Peyer's patch (tissue), 4 donors: ENCODE data around the gene HOXD9. TPM values are rescaled to one million over a fixed set of nuclear protein-coding genes. Genes with fewer than 3 reads are reported as not detected.

Experiments
- DNase-seq, 3 donors: peaks; one replicate each; pipeline ENCODE4 v3.0.0-alpha.2; 2017 to 2019
- H3K27ac ChIP-seq, 4 donors: fragments of 200-600 bp; sonication (generic); one replicate each; pipeline ENCODE4 v1.5.1; 2016 to 2019
- H3K27me3 ChIP-seq, 2 donors: fragments of 200-600 bp; sonication (generic); one replicate each; pipeline ENCODE4 v1.5.1; 2019
- H3K36me3 ChIP-seq, 3 donors: fragments of 200-600 bp; sonication (generic); one replicate each; pipeline ENCODE4 v1.5.1; 2016 to 2019
- H3K4me1 ChIP-seq, 4 donors: fragments of 200-600 bp; sonication (generic); one replicate each; pipeline ENCODE4 v1.5.1; 2016 to 2019
- H3K4me3 ChIP-seq, 4 donors: fragments of 200-600 bp; sonication (generic); 1 replicate in 3 of 4; 2 replicates in 1 of 4; pipeline ENCODE4 v1.5.1; 2016 to 2019; ENCODE audit warnings: mild to moderate bottlenecking in 1 of 4
- H3K9me3 ChIP-seq, 4 donors: fragments of 200-600 bp; sonication (generic); one replicate each; pipeline ENCODE4 v1.5.1; 2016 to 2019; ENCODE audit warnings: mild to moderate bottlenecking in 1 of 4
- CTCF ChIP-seq, 6 experiments: fragments of 450-650 bp in 4 of 6; fragments of 200-600 bp in 2 of 6; sonication (generic) in 1 of 6; IDR thresholded peaks; one replicate each; pipeline ENCODE4 v1.5.1; 2017 to 2019; ENCODE audit warnings: antibody characterized with exemption in 6 of 6, mild to moderate bottlenecking in 3 of 6, moderate library complexity in 1 of 6
- POLR2A ChIP-seq, 2 donors: fragments of 450-650 bp; IDR thresholded peaks; one replicate each; pipeline ENCODE4 v1.5.1; 2017; ENCODE audit warnings: antibody characterized with exemption in 2 of 2, mild to moderate bottlenecking in 2 of 2, moderate library complexity in 2 of 2
- total RNA-seq, 4 donors: library from RNA; depleted of rRNA; stranded (reverse); fragments of >200 nt; gene quantifications; one replicate each; pipeline ENCODE4 v1.1.0, GENCODE V29; 2016

The HOXD9 gene
- total RNA-seq, 4 donors from 2014 or later = 0.70 TPM; not detected in 3

GRCh38 chr2:176148751-176149421 is 26.4 kb downstream of the HOXD9 start:
- no peaks in the 10 kb centered on the region for H3K9me3 ChIP-seq
- H3K27me3 ChIP-seq = no peaks in the 10 kb centered on the region
- TF ChIP-seq POLR2A (IDR thresholded peaks at IDR 0.05) (no peak), CTCF (IDR thresholded peaks at IDR 0.05) (no peak)
- H3K4me1 ChIP-seq = peaks cover 0 to 15% (median 0%) of the 10 kb centered on the region in 4 donors
- peaks cover 0 to 11% (median 0%) of the 10 kb centered on the region in 3 donors for H3K36me3 ChIP-seq
- H3K4me3 ChIP-seq = no peak overlapping the region
- no peak for DNase-seq
- no peak overlapping the region for H3K27ac ChIP-seq

GRCh38 chr2:176149481-176149938 is 27.0 kb downstream of the HOXD9 start:
- no peaks in the 10 kb centered on the region for H3K27me3 ChIP-seq

GRCh38 chr2:176149939-176150583 is 27.5 kb downstream of the HOXD9 start:
- no peak overlapping the region for H3K4me3 ChIP-seq
- TF ChIP-seq CTCF (IDR thresholded peaks at IDR 0.05) (no peak), POLR2A (IDR thresholded peaks at IDR 0.05) (no peak)
- DNase-seq = no peak
- H3K36me3 ChIP-seq = peaks cover 0 to 11% (median 0%) of the 10 kb centered on the region in 3 donors
- peaks cover 0 to 12% (median 0%) of the 10 kb centered on the region in 4 donors for H3K4me1 ChIP-seq
- no peak overlapping the region for H3K27ac ChIP-seq
- no peaks in the 10 kb centered on the region for H3K27me3 ChIP-seq
- no peaks in the 10 kb centered on the region for H3K9me3 ChIP-seq

More at GRCh38 chr2:176149481-176149938, 27.0 kb downstream of the HOXD9 start:
- Histone ChIP-seq H3K4me1 (peaks cover 0 to 15% (median 0%) of the 10 kb centered on the region in 4 donors), H3K36me3 (peaks cover 0 to 11% (median 0%) of the 10 kb centered on the region in 3 donors), H3K9me3 (no peaks in the 10 kb centered on the region), H3K27ac (no peak overlapping the region), H3K4me3 (no peak overlapping the region)
- DNase-seq = no peak
- TF ChIP-seq POLR2A (IDR thresholded peaks at IDR 0.05) = no peak
- no peak for TF ChIP-seq CTCF (IDR thresholded peaks at IDR 0.05)

- Histone ChIP-seq H3K27me3 (no peaks in the 10 kb centered on the region), H3K4me3 (no peak overlapping the region), H3K9me3 (no peaks in the 10 kb centered on the region), H3K36me3 (peaks cover 0 to 11% (median 0%) of the 10 kb centered on the region in 3 donors), H3K27ac (no peak overlapping the region), H3K4me1 (peaks cover 0 to 4% (median 0%) of the 10 kb centered on the region in 4 donors)
- no peak for DNase-seq
- TF ChIP-seq POLR2A (IDR thresholded peaks at IDR 0.05) (no peak), CTCF (IDR thresholded peaks at IDR 0.05) (no peak)
Measured at GRCh38 chr2:176150584-176151441, 28.3 kb downstream of the HOXD9 start.

- TF ChIP-seq POLR2A (IDR thresholded peaks at IDR 0.05) = no peak
- no peak for TF ChIP-seq CTCF (IDR thresholded peaks at IDR 0.05)
- Histone ChIP-seq H3K4me3 (no peak within 1 kb of the TSS), H3K9me3 (no peaks in the 10 kb centered on the region), H3K36me3 (peaks cover 0 to 11% (median 0%) of the 10 kb centered on the region in 3 donors), H3K27ac (no peak within 1 kb of the TSS), H3K27me3 (no peaks in the 10 kb centered on the region), H3K4me1 (no peaks in the 10 kb centered on the region)
- no peak for DNase-seq
Measured at GRCh38 chr2:176151442-176152287, 29.1 kb downstream of the HOXD9 start, which contains the start of gene HOXD4. HOXD4 (plus strand) TSS chr2:176151550; CDS start chr2:176151634, 84 bp downstream.
